Activated T-helper 1 cell treated with anti-CD3 and anti-CD28 coated beads, Interleukin-12 subunit alpha, Interleukin-12 subunit beta, Interleukin-2, Interleukin-4 antibody, amounts not matched to agents 30 ng/mL and 10 ng/mL and 1 ng/mL, durations not matched to agents 14 hours and 24 hours and 36 hours (primary cell): ENCODE results near the gene VPS37B. TPM values are rescaled to one million over a fixed set of nuclear protein-coding genes. Genes with fewer than 3 reads are reported as not detected.

Experiments used
- DNase-seq: peaks from one replicate; pipeline ENCODE4 v3.0.0; 2021; ENCODE audit warnings: low spot score
- H3K27ac Mint-ChIP-seq: one replicate; pipeline ENCODE4 v1.8.0; 2021; ENCODE audit warnings: mild to moderate bottlenecking, mixed read lengths
- H3K27me3 Mint-ChIP-seq: one replicate; pipeline ENCODE4 v1.8.0; 2022; ENCODE audit warnings: mild to moderate bottlenecking, moderate library complexity, mixed read lengths; ENCODE audit not compliant: insufficient read depth
- H3K36me3 Mint-ChIP-seq: one replicate; pipeline ENCODE4 v1.8.0; 2021; ENCODE audit warnings: low read depth, mixed read lengths
- H3K4me1 Mint-ChIP-seq: one replicate; pipeline ENCODE4 v1.8.0; 2021; ENCODE audit warnings: low read depth, mixed read lengths
- H3K4me3 Mint-ChIP-seq: one replicate; pipeline ENCODE4 v1.8.0; 2021; ENCODE audit warnings: mild to moderate bottlenecking, moderate library complexity, mixed read lengths
- H3K9me3 Mint-ChIP-seq: one replicate; pipeline ENCODE4 v1.8.0; 2021; ENCODE audit warnings: mixed read lengths
- intact Hi-C: fragments of 100-400 bp; cut with micrococcal nuclease; formaldehyde crosslinking; loops from one replicate; pipeline ENCODE4 v1.15.1; 2024
- total RNA-seq: library from RNA; stranded (reverse); gene quantifications from 2 replicates; pipeline ENCODE4 v1.2.3, GENCODE V29; 2022

Gene VPS37B
- total RNA-seq, 1 donor from 2014 or later: 12.7 TPM

GRCh38 chr12:122873540-122873939 lies 22.4 kb downstream of the VPS37B start:
- H3K4me1 Mint-ChIP-seq: peaks cover 80% of the 10 kb centered on the region
- peaks cover 46% of the 10 kb centered on the region for H3K36me3 Mint-ChIP-seq
- no peak for DNase-seq
- intact Hi-C loops: loop anchor here (2.0 to 5.0 kb wide), 2 partner anchors 21 to 141 kb away; partner anchors contain the start of gene HCAR1
- peaks cover 8% of the 10 kb centered on the region for H3K27me3 Mint-ChIP-seq
- no peaks in the 10 kb centered on the region for H3K9me3 Mint-ChIP-seq
- no peak overlapping the region for H3K27ac Mint-ChIP-seq
- peak overlapping the region; percentile 15 for H3K4me3 Mint-ChIP-seq

DNA sequence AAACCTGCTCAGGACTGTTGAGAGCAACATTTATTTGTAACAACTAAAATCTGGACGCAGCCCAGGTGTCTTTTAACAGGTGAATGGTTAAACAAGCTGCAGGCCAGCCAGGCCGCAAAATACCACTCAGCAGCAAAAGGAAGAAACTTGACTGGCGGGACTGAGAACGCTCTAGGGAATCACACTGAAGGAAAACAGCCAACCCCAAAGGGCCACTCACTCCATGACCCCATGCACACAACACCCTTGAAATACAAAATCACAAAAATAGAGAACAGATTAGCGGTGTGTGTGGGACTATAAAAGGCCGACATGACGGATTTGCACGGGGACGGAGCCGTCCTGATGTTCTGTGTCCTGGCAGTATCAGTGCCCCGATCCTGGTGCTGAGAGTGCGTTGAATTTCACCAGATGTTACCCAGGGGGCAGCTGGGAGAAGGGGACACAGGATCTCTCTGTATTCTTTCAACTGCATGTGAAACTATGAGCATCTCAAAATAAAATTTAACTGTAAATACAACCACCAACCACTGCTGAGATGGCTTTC lies 23.0 kb downstream of the VPS37B start:
- Mint-ChIP-seq H3K4me1 (peaks cover 74% of the 10 kb centered on the region), H3K36me3 (peaks cover 45% of the 10 kb centered on the region), H3K9me3 (no peaks in the 10 kb centered on the region), H3K4me3 (no peak overlapping the region), H3K27me3 (peaks cover 8% of the 10 kb centered on the region), H3K27ac (no peak overlapping the region)
- intact Hi-C loops: loop anchor here (2.0 to 5.0 kb wide), 2 partner anchors 22 to 141 kb away; partner anchors contain the start of gene HCAR1
- no peak for DNase-seq

- peak overlapping the region; percentile 74 for H3K27ac Mint-ChIP-seq
- H3K4me3 Mint-ChIP-seq: peak overlapping the region; percentile 67
- H3K36me3 Mint-ChIP-seq: peaks cover 42% of the 10 kb centered on the region
- H3K27me3 Mint-ChIP-seq: peaks cover 8% of the 10 kb centered on the region
- no peaks in the 10 kb centered on the region for H3K9me3 Mint-ChIP-seq
- DNase-seq: no peak
- intact Hi-C loops: loop anchor here (1.0 to 5.0 kb wide), 6 partner anchors 16 to 140 kb away; partner anchors contain the start of gene HCAR1
- H3K4me1 Mint-ChIP-seq: peaks cover 68% of the 10 kb centered on the region
Observed at GRCh38 chr12:122871851-122872780, 23.8 kb downstream of the VPS37B start.

DNA sequence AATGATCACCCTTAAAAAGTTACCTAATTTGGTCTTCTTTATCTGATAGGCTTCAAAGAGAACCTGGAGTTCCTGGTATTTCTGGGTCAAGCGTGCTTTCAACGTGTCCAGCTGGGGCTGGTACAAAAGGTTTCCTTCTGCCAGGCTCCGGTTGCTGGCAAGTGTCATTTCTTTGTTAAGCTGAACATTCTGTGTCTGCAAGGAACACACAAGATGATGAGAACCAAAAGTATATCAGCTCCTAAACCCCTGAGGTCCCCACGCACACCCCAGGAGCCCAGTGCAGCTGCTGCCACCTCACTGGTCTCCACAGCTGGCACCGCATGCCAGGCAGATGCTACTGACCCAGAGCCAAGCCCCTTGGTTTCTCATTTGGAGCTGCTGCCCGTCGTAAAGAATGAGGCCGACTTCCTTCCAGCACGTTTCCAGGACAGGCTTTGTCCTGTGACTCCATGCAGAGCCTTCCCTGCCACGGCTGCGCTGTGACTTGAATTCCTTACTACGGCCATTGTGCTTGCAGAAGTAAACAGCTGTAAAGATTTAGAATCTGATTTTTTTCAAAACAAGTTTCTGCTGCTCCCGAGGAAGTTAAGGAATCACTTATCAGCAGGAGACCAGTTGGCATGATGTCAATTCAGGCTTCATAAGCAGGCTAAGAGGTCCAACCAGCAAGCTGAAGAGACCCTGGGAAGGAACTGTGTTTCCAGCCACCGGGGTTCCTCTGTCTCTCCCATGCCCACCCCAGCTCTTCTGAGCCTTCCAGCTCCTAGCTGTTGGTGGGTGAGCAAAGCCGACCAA lies 24.9 kb downstream of the VPS37B start:
- H3K4me1 Mint-ChIP-seq: peaks cover 57% of the 10 kb centered on the region

GRCh38 chr12:122870163-122870842 lies 25.6 kb downstream of the VPS37B start:
- Mint-ChIP-seq H3K36me3 (peaks cover 46% of the 10 kb centered on the region), H3K27me3 (peaks cover 8% of the 10 kb centered on the region), H3K4me1 (peaks cover 50% of the 10 kb centered on the region), H3K27ac (no peak overlapping the region), H3K9me3 (no peaks in the 10 kb centered on the region), H3K4me3 (no peak overlapping the region)
- DNase-seq: no peak
- intact Hi-C loops: loop anchor here (2.0 to 5.0 kb wide), 2 partner anchors 34 to 138 kb away; partner anchors contain the start of gene HCAR1

More for the DNA sequence above, 24.9 kb downstream of the VPS37B start:
- H3K36me3 Mint-ChIP-seq: peaks cover 46% of the 10 kb centered on the region
- no peak overlapping the region for H3K27ac Mint-ChIP-seq
- H3K9me3 Mint-ChIP-seq: no peaks in the 10 kb centered on the region
- H3K27me3 Mint-ChIP-seq: peaks cover 8% of the 10 kb centered on the region
- intact Hi-C loops: loop anchor here (1.0 to 5.0 kb wide), 5 partner anchors 17 to 139 kb away; partner anchors contain the start of gene HCAR1
- no peak for DNase-seq
- H3K4me3 Mint-ChIP-seq: peak overlapping the region; percentile 67

DNA sequence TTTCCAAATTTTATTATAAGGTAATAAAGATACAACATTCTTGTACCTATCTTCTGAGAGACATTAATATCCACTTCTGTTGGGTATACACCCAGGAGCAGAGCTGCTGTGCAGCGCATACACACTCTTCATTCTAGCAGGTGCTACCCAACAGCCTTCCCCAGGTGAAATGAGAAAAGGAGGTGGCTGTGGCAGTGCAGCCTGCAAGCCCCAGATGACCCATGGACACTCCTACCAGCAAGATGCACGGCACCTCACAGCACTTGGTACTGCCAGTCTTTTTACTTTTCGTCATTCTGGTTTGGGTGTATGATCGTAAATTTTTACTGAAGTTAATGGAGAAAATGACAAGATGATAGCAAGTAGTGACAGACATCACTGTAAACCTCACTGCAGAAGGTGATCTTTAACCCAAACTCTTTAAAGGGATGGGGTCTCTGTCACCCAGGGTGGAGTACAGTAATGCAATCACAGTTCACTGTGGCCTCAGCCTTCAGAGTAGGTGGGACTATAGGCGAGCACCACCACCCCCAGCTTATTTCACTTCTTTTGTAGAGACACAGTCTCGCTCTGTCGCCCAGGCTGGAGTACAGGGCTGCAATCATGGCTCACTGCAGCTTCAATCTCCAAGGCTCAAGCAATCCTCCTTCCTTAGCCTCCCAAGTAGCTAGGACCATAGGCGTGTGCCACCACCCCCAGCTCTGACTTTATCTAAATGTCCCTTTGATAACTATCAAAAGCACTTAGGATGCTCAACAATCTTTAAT lies 26.5 kb downstream of the VPS37B start:
- DNase-seq: no peak
- H3K4me3 Mint-ChIP-seq: no peak overlapping the region
- H3K27ac Mint-ChIP-seq: no peak overlapping the region
- peaks cover 8% of the 10 kb centered on the region for H3K27me3 Mint-ChIP-seq
- intact Hi-C loops: loop anchor here (10.0 kb wide), 1 partner anchor 285 kb away; the partner anchor contains the start of gene PITPNM2
- H3K9me3 Mint-ChIP-seq: no peaks in the 10 kb centered on the region
- H3K36me3 Mint-ChIP-seq: peaks cover 54% of the 10 kb centered on the region
- H3K4me1 Mint-ChIP-seq: peaks cover 45% of the 10 kb centered on the region

- H3K4me1 Mint-ChIP-seq: peaks cover 37% of the 10 kb centered on the region
- H3K36me3 Mint-ChIP-seq: peaks cover 53% of the 10 kb centered on the region
- no peak overlapping the region for H3K27ac Mint-ChIP-seq
Observed at GRCh38 chr12:122868471-122869177, 27.3 kb downstream of the VPS37B start.

DNA sequence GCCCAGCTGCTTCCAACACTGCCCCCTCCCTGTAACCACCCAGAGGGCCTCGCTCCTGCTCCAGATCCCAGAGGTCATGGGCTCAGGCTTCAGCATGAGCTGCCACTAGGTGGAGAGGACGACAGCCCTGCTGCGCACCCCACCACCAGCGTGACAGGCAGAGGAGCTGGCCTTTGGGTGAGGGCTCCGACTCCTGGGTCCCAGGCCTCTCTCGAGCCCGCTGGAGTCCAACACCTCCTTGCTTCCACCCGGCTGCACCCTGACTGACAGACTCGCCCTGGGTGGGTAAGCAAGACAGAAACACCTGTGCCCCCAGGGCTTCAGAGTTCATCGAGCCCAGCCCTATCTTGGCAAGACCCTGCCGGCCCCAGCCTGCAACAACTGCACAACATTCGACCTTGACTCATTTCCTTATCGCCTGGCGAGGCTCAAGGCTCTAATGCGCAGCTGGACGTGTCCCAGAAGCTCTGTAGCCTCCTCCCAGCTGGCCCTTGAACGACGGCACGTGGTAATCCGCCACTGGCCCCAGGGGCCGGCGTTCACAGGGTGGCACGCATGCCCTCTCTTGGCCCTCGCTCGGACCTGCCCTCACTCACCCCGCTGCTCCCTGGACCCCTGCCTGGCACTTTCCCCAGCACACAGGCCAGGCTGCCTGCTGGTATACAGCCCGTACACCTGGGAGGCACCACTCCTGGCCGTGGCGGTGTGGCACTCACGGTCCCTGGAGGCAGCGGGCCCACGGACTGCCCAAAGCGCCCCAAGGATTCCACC lies 28.0 kb downstream of the VPS37B start:
- peaks cover 30% of the 10 kb centered on the region for H3K4me1 Mint-ChIP-seq
- H3K4me3 Mint-ChIP-seq: no peak overlapping the region
- H3K9me3 Mint-ChIP-seq: no peaks in the 10 kb centered on the region
- H3K27ac Mint-ChIP-seq: no peak overlapping the region
- peaks cover 51% of the 10 kb centered on the region for H3K36me3 Mint-ChIP-seq
- intact Hi-C loops: loop anchor here (10.0 kb wide), 1 partner anchor 287 kb away; the partner anchor contains the start of gene PITPNM2
- peaks cover 4% of the 10 kb centered on the region for H3K27me3 Mint-ChIP-seq
- no peak for DNase-seq

More at GRCh38 chr12:122868471-122869177, 27.3 kb downstream of the VPS37B start:
- H3K27me3 Mint-ChIP-seq: peaks cover 5% of the 10 kb centered on the region
- H3K4me3 Mint-ChIP-seq: no peak overlapping the region
- H3K9me3 Mint-ChIP-seq: no peaks in the 10 kb centered on the region
- intact Hi-C loops: loop anchor here (10.0 kb wide), 1 partner anchor 286 kb away; the partner anchor contains the start of gene PITPNM2
- DNase-seq: no peak

- H3K4me1 Mint-ChIP-seq: peaks cover 23% of the 10 kb centered on the region
- intact Hi-C loops: loop anchor here (10.0 kb wide), 1 partner anchor 288 kb away; the partner anchor contains the start of gene PITPNM2
- no peak overlapping the region for H3K4me3 Mint-ChIP-seq
- DNase-seq: no peak
- H3K9me3 Mint-ChIP-seq: no peaks in the 10 kb centered on the region
- peaks cover 4% of the 10 kb centered on the region for H3K27me3 Mint-ChIP-seq
- H3K36me3 Mint-ChIP-seq: peaks cover 49% of the 10 kb centered on the region
- no peak overlapping the region for H3K27ac Mint-ChIP-seq
Observed at GRCh38 chr12:122866950-122867607, 28.8 kb downstream of the VPS37B start.

- no peak for DNase-seq
- H3K4me3 Mint-ChIP-seq: no peak overlapping the region
- intact Hi-C loops: loop anchor here (10.0 kb wide), 1 partner anchor 288 kb away; the partner anchor contains the start of gene PITPNM2
- H3K36me3 Mint-ChIP-seq: peaks cover 45% of the 10 kb centered on the region
- H3K4me1 Mint-ChIP-seq: peaks cover 16% of the 10 kb centered on the region
- H3K27me3 Mint-ChIP-seq: peaks cover 4% of the 10 kb centered on the region
- no peak overlapping the region for H3K27ac Mint-ChIP-seq
- no peaks in the 10 kb centered on the region for H3K9me3 Mint-ChIP-seq
Observed at GRCh38 chr12:122866379-122866778, 29.5 kb downstream of the VPS37B start.
